T-cell (primary cell): ENCODE results near the gene FGG. TPM values are rescaled to one million over a fixed set of nuclear protein-coding genes. Genes with fewer than 3 reads are reported as not detected.

Experiments
- ATAC-seq, 4 experiments: fragments of 200-7000 bp in 3 of 4; fragments of 150-1000 bp in 1 of 4; cut with Tn5 transposase; replicated peaks in 1 of 4; 1 replicate in 3 of 4; 2 replicates in 1 of 4; pipeline ENCODE4 v1.10.0; 2021; ENCODE audit warnings: moderate library complexity in 3 of 4, mild to moderate bottlenecking in 2 of 4, moderate number of reproducible peaks in 1 of 4
- CTCF ChIA-PET, 2 donors: fragments of 300-600 bp; sonication (Branson Sonifier 250); formaldehyde crosslinking; loops; one replicate each; lab custom pipeline; 2022; ENCODE audit warnings: antibody characterized with exemption in 2 of 2; lab: Charles Lee
- POLR2A ChIA-PET, 2 donors: fragments of 300-600 bp; sonication (Branson Sonifier 250); formaldehyde crosslinking; loops; one replicate each; lab custom pipeline; 2022; ENCODE audit warnings: antibody characterized with exemption in 2 of 2; lab: Charles Lee
- DNase-seq, 35 experiments: peaks; one replicate each; pipeline versions ENCODE4 v3.0.0 to v3.0.0-alpha.2; 2013 to 2023
- H3K27ac ChIP-seq: one replicate; pipeline ENCODE4 v1.5.1; 2013; ENCODE audit warnings: low read length
- H3K27me3 ChIP-seq, 2 experiments: replicated peaks in 1 of 2; 1 replicate in 1 of 2; 2 replicates in 1 of 2; pipeline versions ENCODE4 v1.6.1 to v1.7.0; 2013; ENCODE audit warnings: low read length in 1 of 2, mixed read lengths in 1 of 2; ENCODE audit not compliant: control insufficient read depth in 2 of 2, insufficient read depth in 2 of 2; ENCODE audit errors: extremely low read depth in 1 of 2
- H3K36me3 ChIP-seq, 2 donors: 1 replicate in 1 of 2; 2 replicates in 1 of 2; pipeline versions ENCODE4 v1.6.1 to v1.7.0; 2013; ENCODE audit warnings: low read length in 1 of 2; ENCODE audit not compliant: control insufficient read depth in 2 of 2, insufficient read depth in 1 of 2; ENCODE audit errors: extremely low read depth in 1 of 2
- H3K4me1 ChIP-seq, 2 experiments: 1 replicate in 1 of 2; 2 replicates in 1 of 2; pipeline versions ENCODE4 v1.6.1 to v1.7.0; 2013; ENCODE audit warnings: low read length in 2 of 2, mixed read lengths in 1 of 2; ENCODE audit not compliant: insufficient read depth in 2 of 2, control insufficient read depth in 1 of 2; ENCODE audit errors: extremely low read depth in 1 of 2
- H3K4me3 ChIP-seq, 2 donors: 1 replicate in 1 of 2; 2 replicates in 1 of 2; pipeline versions ENCODE4 v1.5.1 to v1.7.0; 2013; ENCODE audit warnings: mild to moderate bottlenecking in 2 of 2, low read length in 1 of 2, moderate library complexity in 1 of 2; ENCODE audit not compliant: control insufficient read depth in 1 of 2; ENCODE audit errors: extremely low read depth in 1 of 2
- H3K9me3 ChIP-seq: 2 replicates; pipeline ENCODE4 v1.7.0; 2013
- H3K27ac Mint-ChIP-seq, 2 donors: one replicate each; pipeline ENCODE4 v1.8.0; 2020 to 2021; ENCODE audit warnings: mild to moderate bottlenecking in 2 of 2, mixed read lengths in 2 of 2
- H3K27me3 Mint-ChIP-seq, 2 donors: one replicate each; pipeline ENCODE4 v1.8.0; 2021 to 2022; ENCODE audit warnings: mixed read lengths in 2 of 2
- H3K36me3 Mint-ChIP-seq: one replicate; pipeline ENCODE4 v1.8.0; 2021; ENCODE audit warnings: mixed read lengths
- H3K4me1 Mint-ChIP-seq, 3 donors: one replicate each; pipeline ENCODE4 v1.8.0; 2020 to 2022; ENCODE audit warnings: mixed read lengths in 3 of 3, mild to moderate bottlenecking in 1 of 3
- H3K4me3 Mint-ChIP-seq, 3 donors: one replicate each; pipeline ENCODE4 v1.8.0; 2020 to 2022; ENCODE audit warnings: mild to moderate bottlenecking in 3 of 3, mixed read lengths in 3 of 3, moderate library complexity in 3 of 3
- H3K9me3 Mint-ChIP-seq, 3 donors: one replicate each; pipeline ENCODE4 v1.8.0; 2020 to 2022; ENCODE audit warnings: mixed read lengths in 3 of 3
- WGBS: methylation state at CpG from one replicate; pipeline ENCODE4 v1.1.5; 2013; ENCODE audit warnings: missing lambda C conversion rate; ENCODE audit not compliant: insufficient coverage; 5-methylcytosine and 5-hydroxymethylcytosine counted together
- total RNA-seq, 35 experiments: library from RNA in 6 of 35; stranded (reverse) in 6 of 35; fragments of 120-200 nt in 1 of 35; gene quantifications; one replicate each; pipeline versions ENCODE4 v1.2.1 to v1.2.4 and lab custom pipeline; 2013 to 2026

FGG gene
- total RNA-seq, 5 donors from 2014 or later (not counting 1 experiment from before 2014, with no cell fraction given): 1.7 to 4.9 (median 3.6) TPM; not detected in 2

GRCh38 chr4:154574311-154574710 lies 38.1 kb downstream of the FGG start:
- H3K4me1 ChIP-seq: no peaks in the 10 kb centered on the region
- Mint-ChIP-seq H3K36me3 (no peaks in the 10 kb centered on the region), H3K27ac (no peak overlapping the region), H3K9me3 (no peaks in the 10 kb centered on the region), H3K27me3 (peaks cover 18 to 31% of the 10 kb centered on the region in 2 donors), H3K4me3 (no peak overlapping the region), H3K4me1 (no peaks in the 10 kb centered on the region)
- CTCF ChIA-PET: interaction anchor here in 1 of 2 donors (0.8 kb wide), 1 partner anchor 13 kb away, joined by 3 read pairs; no protein-coding TSS in a partner anchor
- DNase-seq (no peak), ATAC-seq (no peak)
- peaks cover 0 to 12% of the 10 kb centered on the region in 2 experiments for H3K27me3 ChIP-seq
- H3K27ac ChIP-seq: no peak overlapping the region
- POLR2A ChIA-PET: no interaction called here
- H3K4me3 ChIP-seq: no peak overlapping the region
- no peaks in the 10 kb centered on the region for H3K36me3 ChIP-seq
- H3K9me3 ChIP-seq: no peaks in the 10 kb centered on the region
- no CpG with 5 or more reads among the region's 3 CpGs for WGBS

DNA sequence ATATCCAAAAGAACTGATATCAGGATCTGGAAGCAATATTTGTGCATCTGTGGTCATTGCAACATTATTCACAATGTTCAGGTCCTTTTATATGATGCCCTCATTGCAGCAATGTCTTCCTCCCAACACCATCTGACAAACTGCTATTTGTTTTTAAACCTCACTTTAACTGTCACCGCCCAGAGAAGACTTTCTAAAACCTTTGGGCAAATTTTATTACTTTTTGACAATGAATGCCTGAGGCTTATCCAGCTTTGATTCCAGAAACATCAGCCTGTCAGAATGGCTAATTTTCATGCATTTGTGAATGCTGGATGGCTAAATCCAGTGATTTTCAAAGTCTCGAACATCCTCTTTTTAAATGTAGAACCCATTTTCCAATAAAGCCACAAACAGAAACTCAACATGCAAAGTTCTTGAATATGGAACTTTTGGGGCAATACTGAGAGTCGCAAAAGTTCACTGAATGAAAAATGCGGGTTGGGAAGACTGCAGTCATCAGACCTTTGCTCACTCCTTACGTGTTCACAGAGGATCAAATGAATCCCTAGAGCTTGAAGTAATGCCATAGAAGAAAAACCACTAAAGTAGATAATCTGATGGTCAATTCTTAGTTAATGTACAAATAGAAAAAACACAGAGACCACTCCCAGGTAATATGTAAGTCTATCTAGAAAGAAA lies 39.1 kb downstream of the FGG start:
- no peaks in the 10 kb centered on the region for H3K36me3 ChIP-seq
- ChIA-PET POLR2A (no interaction called here), CTCF (interaction anchor here in 1 of 2 donors (0.6 kb wide), 1 partner anchor 137 kb away, joined by 3 read pairs; no protein-coding TSS in a partner anchor)
- Mint-ChIP-seq H3K4me3 (no peak overlapping the region), H3K36me3 (no peaks in the 10 kb centered on the region), H3K9me3 (no peaks in the 10 kb centered on the region), H3K4me1 (no peaks in the 10 kb centered on the region), H3K27me3 (peaks cover 14 to 25% of the 10 kb centered on the region in 2 donors), H3K27ac (no peak overlapping the region)
- H3K27me3 ChIP-seq: peaks cover 0 to 7% of the 10 kb centered on the region in 2 experiments
- 94% methylated on average over 2 of the region's 5 CpGs for WGBS
- H3K9me3 ChIP-seq: no peaks in the 10 kb centered on the region
- H3K27ac ChIP-seq: no peak overlapping the region
- no peak overlapping the region for H3K4me3 ChIP-seq
- H3K4me1 ChIP-seq: no peaks in the 10 kb centered on the region
- DNase-seq (no peak), ATAC-seq (no peak)

DNA sequence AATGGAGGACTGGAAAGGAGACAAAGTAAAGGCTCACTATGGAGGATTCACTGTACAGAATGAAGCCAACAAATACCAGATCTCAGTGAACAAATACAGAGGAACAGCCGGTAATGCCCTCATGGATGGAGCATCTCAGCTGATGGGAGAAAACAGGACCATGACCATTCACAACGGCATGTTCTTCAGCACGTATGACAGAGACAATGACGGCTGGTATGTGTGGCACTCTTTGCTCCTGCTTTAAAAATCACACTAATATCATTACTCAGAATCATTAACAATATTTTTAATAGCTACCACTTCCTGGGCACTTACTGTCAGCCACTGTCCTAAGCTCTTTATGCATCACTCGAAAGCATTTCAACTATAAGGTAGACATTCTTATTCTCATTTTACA lies 42.9 kb downstream of the FGG start:
- no peaks in the 10 kb centered on the region for H3K4me1 Mint-ChIP-seq
- H3K9me3 Mint-ChIP-seq: no peaks in the 10 kb centered on the region
- WGBS: 91% methylated on average over 4 of the region's 5 CpGs
- Histone ChIP-seq H3K9me3 (no peaks in the 10 kb centered on the region), H3K4me1 (no peaks in the 10 kb centered on the region), H3K27ac (no peak overlapping the region), H3K4me3 (no peak overlapping the region), H3K36me3 (no peaks in the 10 kb centered on the region), H3K27me3 (no peaks in the 10 kb centered on the region)
- ATAC-seq (no peak), DNase-seq (no peak)
- no peak overlapping the region for H3K4me3 Mint-ChIP-seq
- peaks cover 3 to 8% of the 10 kb centered on the region in 2 donors for H3K27me3 Mint-ChIP-seq
- CTCF ChIA-PET: no interaction called here
- no peak overlapping the region for H3K27ac Mint-ChIP-seq
- no peaks in the 10 kb centered on the region for H3K36me3 Mint-ChIP-seq
- POLR2A ChIA-PET: no interaction called here

DNA sequence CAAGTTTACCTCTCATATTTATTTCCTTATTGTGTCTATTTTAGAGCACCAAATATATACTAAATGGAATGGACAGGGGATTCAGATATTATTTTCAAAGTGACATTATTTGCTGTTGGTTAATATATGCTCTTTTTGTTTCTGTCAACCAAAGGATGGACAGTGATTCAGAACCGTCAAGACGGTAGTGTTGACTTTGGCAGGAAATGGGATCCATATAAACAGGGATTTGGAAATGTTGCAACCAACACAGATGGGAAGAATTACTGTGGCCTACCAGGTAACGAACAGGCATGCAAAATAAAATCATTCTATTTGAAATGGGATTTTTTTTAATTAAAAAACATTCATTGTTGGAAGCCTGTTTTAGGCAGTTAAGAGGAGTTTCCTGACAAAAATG lies 43.4 kb downstream of the FGG start:
- DNase-seq (no peak), ATAC-seq (no peak)
- H3K4me1 Mint-ChIP-seq: no peaks in the 10 kb centered on the region
- no peak overlapping the region for H3K4me3 Mint-ChIP-seq
- H3K9me3 ChIP-seq: no peaks in the 10 kb centered on the region
- no peak overlapping the region for H3K4me3 ChIP-seq
- H3K36me3 Mint-ChIP-seq: no peaks in the 10 kb centered on the region
- WGBS: 50% methylated on average over 2 of the region's 3 CpGs
- H3K27ac ChIP-seq: no peak overlapping the region
- H3K9me3 Mint-ChIP-seq: no peaks in the 10 kb centered on the region
- ChIA-PET CTCF (interaction anchor here in 1 of 2 donors (0.6 kb wide), 1 partner anchor 18 kb away, joined by 3 read pairs; no protein-coding TSS in a partner anchor), POLR2A (no interaction called here)
- no peaks in the 10 kb centered on the region for H3K36me3 ChIP-seq
- no peak overlapping the region for H3K27ac Mint-ChIP-seq
- no peaks in the 10 kb centered on the region for H3K4me1 ChIP-seq
- no peaks in the 10 kb centered on the region for H3K27me3 ChIP-seq
- H3K27me3 Mint-ChIP-seq: peaks cover 3 to 8% of the 10 kb centered on the region in 2 donors

DNA sequence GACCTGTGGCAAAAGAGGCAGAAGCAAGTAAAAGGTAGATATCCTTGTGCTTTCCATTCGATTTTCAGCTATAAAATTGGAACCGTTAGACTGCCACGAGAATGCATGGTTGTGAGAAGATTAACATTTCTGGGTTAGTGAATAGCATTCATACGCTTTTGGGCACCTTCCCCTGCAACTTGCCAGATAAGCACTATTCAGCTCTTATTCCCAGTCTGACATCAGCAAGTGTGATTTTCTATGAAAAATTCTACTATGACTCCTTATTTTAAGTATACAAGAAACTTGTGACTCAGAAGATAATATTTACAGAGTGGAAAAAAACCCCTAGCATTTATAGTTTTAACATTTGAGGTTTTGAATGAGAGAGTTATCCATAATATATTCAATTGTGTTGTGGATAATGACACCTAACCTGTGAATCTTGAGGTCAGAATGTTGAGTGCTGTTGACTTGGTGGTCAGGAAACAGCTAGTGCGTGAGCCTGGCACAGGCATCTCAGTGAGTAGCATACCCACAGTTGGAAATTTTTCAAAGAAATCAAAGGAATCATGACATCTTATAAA lies 45.7 kb downstream of the FGG start:
- no peak for ATAC-seq
- Mint-ChIP-seq H3K36me3 (no peaks in the 10 kb centered on the region), H3K4me1 (no peaks in the 10 kb centered on the region), H3K9me3 (no peaks in the 10 kb centered on the region), H3K27me3 (peaks cover under 1 to 14% of the 10 kb centered on the region in 2 donors), H3K27ac (no peak overlapping the region), H3K4me3 (no peak overlapping the region)
- Histone ChIP-seq H3K36me3 (no peaks in the 10 kb centered on the region), H3K27ac (no peak overlapping the region), H3K4me3 (no peak overlapping the region), H3K27me3 (no peaks in the 10 kb centered on the region), H3K4me1 (no peaks in the 10 kb centered on the region), H3K9me3 (no peaks in the 10 kb centered on the region)
- no peak for DNase-seq
- POLR2A ChIA-PET: no interaction called here
- WGBS: 0% methylated on average over 1 of the region's 5 CpGs
- CTCF ChIA-PET: no interaction called here

- no peaks in the 10 kb centered on the region for H3K27me3 ChIP-seq
- no peak overlapping the region for H3K4me3 ChIP-seq
- Mint-ChIP-seq H3K27ac (no peak overlapping the region), H3K9me3 (no peaks in the 10 kb centered on the region), H3K4me3 (no peak overlapping the region), H3K27me3 (peaks cover 0 to 11% of the 10 kb centered on the region in 2 donors), H3K36me3 (no peaks in the 10 kb centered on the region), H3K4me1 (no peaks in the 10 kb centered on the region)
- 80% methylated on average over 2 of the region's 6 CpGs for WGBS
- CTCF ChIA-PET: interaction anchor here in 1 of 2 donors (0.6 kb wide), 1 partner anchor 22 kb away, joined by 3 read pairs; no protein-coding TSS in a partner anchor
- no peak overlapping the region for H3K27ac ChIP-seq
- POLR2A ChIA-PET: no interaction called here
- H3K9me3 ChIP-seq: no peaks in the 10 kb centered on the region
- no peak for ATAC-seq
- no peaks in the 10 kb centered on the region for H3K36me3 ChIP-seq
- DNase-seq: no peak
- H3K4me1 ChIP-seq: no peaks in the 10 kb centered on the region
Observed at GRCh38 chr4:154565704-154566103, 46.8 kb downstream of the FGG start.
